GM23338 (cell line): ENCODE data around the gene PTPA.

Experiments
- CREB1 ChIP-seq: fragments of 250-450 bp; sonication (Bioruptor Pico); IDR thresholded peaks from 2 replicates; pipeline ENCODE4 v1.5.0; 2020; ENCODE audit warnings: low read depth, mild to moderate bottlenecking, moderate library complexity
- CTCF ChIP-seq, 2 experiments: fragments of 200-600 bp in 1 of 2; sonication (generic) in 1 of 2; conservative IDR thresholded peaks; 2 replicates each; pipeline versions ENCODE4 v1.5.1 to v1.6.1; 2016 to 2017; ENCODE audit warnings: antibody characterized with exemption in 2 of 2, low read depth in 2 of 2, mild to moderate bottlenecking in 2 of 2, moderate library complexity in 1 of 2
- ETS1 ChIP-seq: IDR thresholded peaks from 2 replicates; pipeline ENCODE4 v1.6.1; 2016; ENCODE audit warnings: antibody characterized with exemption
- EZH2 ChIP-seq: fragments of 200-600 bp; sonication (generic); IDR thresholded peaks from one replicate; pipeline ENCODE4 v1.8.0; 2017; ENCODE audit warnings: antibody characterized with exemption, mild to moderate bottlenecking, low read depth; ENCODE audit not compliant: unreplicated experiment
- EZH2phosphoT487 ChIP-seq: fragments of 200-600 bp; sonication (generic); IDR thresholded peaks from one replicate; pipeline ENCODE4 v1.8.1; 2018; ENCODE audit warnings: antibody characterized with exemption; ENCODE audit not compliant: unreplicated experiment
- JUNB ChIP-seq: IDR thresholded peaks from one replicate; pipeline ENCODE4 v1.6.1; 2016; ENCODE audit warnings: antibody characterized with exemption; ENCODE audit not compliant: unreplicated experiment
- POLR2AphosphoS5 ChIP-seq: IDR thresholded peaks from 2 replicates; pipeline ENCODE4 v1.6.1; 2016; ENCODE audit warnings: antibody characterized with exemption, low read depth
- REST ChIP-seq: IDR thresholded peaks from one replicate; pipeline ENCODE4 v1.6.1; 2018; ENCODE audit warnings: antibody characterized with exemption; ENCODE audit not compliant: unreplicated experiment
- STAT1 ChIP-seq: IDR thresholded peaks from one replicate; pipeline ENCODE4 v1.6.1; 2016; ENCODE audit warnings: antibody characterized with exemption; ENCODE audit not compliant: unreplicated experiment
- ZNF114 ChIP-seq: fragments of 250-450 bp; sonication (Bioruptor Pico); IDR thresholded peaks from 2 replicates; pipeline ENCODE4 v1.5.0; 2020; ENCODE audit warnings: mild to moderate bottlenecking, moderate library complexity

GRCh38 chr9:129176701-129177442 lies 65.7 kb downstream of the PTPA start:
- TF ChIP-seq EZH2 (peak; percentile 81), POLR2AphosphoS5 (no peak), CTCF (conservative IDR thresholded peaks at IDR 0.05; ENCODE audit: low read depth in 2 of 2) (no peak), REST (no peak), CREB1 (CRISPR knock-in tag) (no peak), ETS1 (no peak), EZH2phosphoT487 (peak; percentile 78), JUNB (no peak), STAT1 (no peak), ZNF114 (CRISPR knock-in tag) (no peak)
